Ramos (cell line): ENCODE measurements around the gene BMPR1A.
"Not testable (repeated sequence)": the region's sequence is repeated elsewhere in the genome, so short reads cannot be mapped to it uniquely, and the experiment has no call there.

ENCODE experiments used
- in situ Hi-C: fragments of 300-500 bp; cut with MboI; formaldehyde crosslinking; loops from one replicate; pipeline ENCODE4 v1.14.3; 2022; ENCODE audit warnings: low sequenced_read_pairs; ENCODE audit not compliant: unreplicated experiment

Gene BMPR1A

DNA sequence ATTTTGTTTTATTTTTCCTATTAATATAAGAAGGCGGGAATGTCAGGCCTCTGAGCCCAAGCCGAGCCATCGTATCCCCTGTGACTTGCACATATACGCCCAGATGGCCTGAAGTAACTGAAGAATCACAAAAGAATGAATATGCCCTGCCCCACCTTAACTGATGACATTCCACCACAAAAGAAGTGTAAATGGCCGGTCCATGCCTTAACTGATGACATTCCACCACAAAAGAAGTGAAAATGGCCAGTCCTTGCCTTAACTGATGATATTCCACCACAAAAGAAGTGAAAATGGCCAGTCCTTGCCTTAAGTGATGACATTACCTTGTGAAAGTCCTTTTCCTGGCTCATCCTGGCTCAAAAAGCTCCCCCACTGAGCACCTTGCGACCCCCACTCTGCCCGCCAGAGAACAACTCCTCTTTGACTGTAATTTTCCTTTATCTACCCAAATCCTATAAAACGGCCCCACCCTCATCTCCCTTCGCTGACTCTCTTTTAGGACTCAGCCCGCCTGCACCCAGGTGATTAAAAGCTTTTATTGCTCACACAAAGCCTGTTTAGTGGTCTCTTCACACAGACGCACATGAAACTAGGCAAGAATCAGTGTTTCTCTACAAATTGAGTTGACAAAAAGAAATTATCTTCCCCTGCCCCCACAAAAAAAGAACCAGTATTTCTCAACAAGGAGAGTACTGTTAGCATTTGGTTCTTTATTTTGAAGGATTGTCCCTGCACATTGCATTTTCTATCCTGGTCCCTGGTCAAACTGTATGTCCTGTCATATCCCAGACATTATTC is 108.8 kb downstream of the BMPR1A start:
- in situ Hi-C loops, result not testable (repeated sequence)

DNA sequence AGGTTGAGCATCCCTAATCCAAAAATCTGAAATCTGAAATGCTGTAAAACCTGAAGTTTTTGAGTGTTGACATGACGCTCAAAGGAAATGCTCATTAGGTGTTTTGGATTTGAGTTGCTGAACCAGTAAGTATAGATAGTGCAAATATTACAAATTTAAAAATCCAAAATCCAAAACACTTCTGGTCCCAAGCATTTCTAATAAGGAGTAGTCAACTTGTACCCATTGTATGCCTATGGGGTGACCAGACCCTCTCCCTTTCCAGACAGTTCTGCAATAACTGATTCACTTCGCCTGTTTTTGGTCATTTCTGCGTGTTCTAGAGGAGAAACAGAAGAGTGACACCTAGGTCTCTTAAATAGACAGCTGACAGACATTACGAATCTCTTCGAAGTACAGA is 110.7 kb downstream of the BMPR1A start:
- in situ Hi-C loops, result no loop called here

DNA sequence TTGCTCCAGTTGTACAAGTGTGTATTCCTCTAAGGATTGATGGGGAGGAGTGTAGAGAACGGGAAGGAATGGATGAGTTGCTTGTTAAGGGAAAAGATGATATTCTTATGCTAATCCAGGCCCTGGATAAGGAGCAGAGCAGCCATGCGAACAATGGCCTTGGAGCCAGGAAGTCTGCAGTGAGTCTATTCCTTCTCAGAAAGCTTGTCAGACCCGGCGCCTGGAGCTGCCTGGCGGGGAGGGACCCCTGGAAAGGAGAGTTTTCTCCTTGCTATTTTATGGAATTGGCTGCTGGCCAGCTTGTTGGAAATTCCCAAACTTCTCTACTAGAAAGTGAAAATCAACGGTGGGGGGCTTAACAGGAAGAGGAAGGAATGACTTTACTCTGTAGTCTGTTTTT is 111.9 kb downstream of the BMPR1A start:
- in situ Hi-C loops, result no loop called here

DNA sequence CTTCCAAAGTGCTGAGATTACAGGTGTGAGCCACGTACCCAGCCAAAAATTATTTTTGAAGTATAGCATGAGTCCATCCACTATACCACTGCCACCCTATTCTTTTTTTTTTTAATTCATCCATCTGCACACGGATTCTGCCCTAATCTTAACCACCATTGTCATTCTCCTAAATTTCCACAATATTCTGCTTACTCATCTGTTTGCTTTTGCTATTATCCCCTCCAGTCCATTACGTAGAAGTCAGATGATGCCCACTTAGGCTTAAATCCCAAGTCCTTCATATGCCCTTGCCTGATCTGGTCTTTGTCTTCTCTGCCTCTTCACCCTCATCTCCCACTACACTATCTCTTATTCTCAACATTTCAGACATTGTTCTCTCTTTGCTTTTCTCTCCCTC is 114.3 kb downstream of the BMPR1A start:
- in situ Hi-C loops, result no loop called here

DNA sequence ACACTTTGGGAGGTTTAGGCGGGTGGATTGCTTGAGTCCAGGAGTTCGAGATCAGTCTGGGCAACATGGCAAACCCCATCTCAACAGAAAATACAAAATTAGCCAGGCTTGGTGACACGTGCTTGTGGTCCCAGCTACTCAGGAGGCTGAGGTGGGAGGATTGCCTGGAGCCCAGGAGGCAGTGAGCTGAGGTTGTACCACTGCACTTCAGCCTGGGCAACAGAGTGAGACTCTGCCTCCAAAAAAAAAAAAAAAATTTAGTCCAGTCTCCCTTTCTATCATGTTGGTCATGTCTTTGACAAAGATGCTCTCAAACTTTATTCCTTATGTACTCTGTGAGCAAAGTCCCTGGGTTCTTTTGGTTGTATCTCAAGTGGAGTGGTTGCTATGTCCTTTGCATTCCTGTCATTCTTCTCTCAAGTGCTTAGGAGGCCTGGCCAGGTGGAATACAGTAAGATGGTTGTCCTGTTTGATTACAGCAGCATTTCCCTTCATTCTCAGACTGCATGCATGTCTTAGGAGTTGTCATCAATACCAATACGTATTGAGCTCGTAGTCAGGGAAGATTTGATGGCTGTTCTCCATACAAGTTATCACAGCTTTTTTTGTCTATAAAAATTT is 115.3 kb downstream of the BMPR1A start:
- in situ Hi-C loops, result no loop called here

DNA sequence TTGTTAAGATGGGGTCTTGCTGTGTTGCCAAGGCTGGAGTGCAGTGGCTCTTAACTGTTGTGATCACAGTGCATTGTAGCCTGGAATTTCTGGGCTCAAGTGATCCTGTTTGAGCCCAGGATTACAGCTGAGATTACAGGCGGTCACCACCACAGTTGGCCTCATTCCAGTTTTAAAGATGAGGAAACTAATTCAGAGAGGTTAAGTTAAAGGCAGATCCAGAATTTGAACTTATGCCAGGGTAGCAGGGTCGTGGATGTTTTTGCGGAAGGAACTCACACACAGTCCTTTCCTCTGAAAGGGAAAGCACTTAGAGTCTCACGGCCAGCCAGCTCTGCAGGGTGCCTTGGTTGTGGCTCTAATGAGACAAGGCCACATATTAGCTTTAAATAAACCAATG is 116.3 kb downstream of the BMPR1A start:
- in situ Hi-C loops, result no loop called here

DNA sequence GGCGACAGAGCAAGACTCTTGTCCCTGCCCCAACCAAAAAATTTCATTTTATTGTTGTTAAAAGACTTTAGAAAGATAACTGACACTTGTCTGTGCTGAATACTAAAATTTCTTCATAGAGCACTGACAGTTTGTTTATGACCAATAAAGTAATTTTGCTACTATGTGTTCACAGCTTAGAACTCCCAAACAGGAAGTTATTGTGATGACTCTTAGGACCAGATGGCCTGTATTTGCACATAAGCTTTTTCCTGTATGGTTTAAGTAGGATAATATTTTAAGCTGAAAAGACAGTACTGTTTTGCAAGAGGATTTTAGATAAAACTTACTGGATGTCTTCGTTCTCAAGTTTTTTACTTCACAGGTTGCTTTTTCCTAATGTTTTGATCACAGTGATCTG is 120.3 kb downstream of the BMPR1A start:
- in situ Hi-C loops, result no loop called here

DNA sequence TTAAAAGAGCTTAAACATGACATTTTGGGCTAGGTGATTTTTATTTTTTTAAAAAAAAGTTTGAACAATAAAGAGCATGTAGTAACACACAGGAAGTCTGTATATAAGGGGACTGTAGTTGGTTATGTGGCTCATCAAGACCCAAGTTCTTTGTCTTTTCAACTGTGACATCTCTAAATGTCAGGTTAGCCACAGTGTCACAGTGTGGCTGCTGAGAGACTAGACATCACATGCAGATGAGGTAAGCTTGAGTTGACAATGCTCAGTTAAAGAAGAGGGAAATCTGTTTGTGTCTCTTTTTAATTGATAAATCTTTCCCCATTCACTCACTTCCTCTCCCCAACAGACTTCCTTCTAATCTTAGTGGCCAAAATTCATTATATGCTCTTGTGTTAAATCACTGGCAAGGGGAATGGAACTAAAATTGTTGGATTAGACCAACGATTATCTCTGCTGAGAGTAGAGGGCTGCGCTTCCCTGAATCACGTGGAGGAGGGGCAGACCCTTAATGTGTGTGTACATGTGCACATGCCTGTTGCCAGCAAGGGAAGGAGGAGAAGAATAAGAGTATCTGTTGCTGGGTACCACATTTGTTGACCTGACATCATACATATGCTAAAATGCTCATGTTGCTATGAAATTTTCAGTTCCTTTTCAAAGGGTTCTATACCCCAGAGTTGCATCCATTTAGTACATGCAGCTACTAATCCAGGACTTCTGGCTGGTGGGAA is 122.7 kb downstream of the BMPR1A start:
- in situ Hi-C loops, result no loop called here

DNA sequence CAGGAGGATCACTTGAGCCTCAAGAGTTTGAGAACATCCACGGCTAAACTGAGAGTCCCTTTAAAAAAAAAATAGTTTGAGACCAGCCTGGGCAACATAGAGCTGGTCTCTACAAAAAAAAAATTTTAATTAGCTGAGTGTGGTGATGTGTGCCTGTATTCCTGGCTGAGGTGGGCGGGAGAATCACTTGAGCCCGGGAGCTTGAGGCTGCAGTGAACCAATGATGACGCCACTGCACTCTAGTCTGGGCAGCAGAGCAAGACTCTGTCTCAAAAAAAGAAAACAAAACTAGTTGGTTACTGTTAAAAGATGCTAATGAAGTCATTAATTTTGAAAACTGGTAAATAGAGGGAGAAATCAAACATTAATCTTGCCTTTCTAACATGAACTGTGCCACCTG is 124.6 kb downstream of the BMPR1A start:
- in situ Hi-C loops, result no loop called here

DNA sequence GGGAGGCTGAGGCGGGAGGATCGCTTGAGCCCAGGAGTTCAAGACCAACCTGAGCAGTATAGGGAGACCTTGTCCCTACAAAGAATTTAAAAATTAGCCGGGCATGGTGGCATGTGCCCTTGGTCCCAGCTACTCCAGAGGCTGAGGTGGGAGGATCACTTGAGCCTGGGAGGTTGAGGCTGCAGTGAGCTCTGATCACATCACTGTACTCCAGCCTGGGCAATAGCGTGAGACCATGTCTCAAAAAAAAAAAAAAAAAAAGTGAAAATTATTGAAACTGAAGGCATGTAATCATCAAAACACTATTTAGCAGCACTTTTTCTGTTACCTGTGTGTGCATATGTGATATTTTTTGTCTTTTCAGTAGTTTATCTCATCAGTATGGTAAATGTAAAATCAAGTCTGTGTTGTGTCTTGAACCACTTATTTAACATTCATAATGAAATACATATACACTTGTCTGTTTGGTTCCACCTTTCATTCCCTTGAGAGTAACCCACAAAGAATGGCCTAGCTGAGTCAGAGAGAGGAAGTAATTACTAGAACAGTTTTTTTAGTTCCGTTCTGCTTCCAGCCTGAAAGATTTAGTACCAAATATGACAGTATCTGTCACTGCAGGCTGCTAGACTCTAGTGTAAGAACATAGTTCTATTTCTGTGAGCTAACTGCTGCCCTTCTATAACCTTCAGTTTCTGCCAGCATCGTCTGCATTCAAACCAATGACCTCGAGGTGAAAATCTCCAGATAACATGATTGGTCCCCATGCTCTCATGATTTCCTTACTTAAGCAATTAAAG is 132.4 kb downstream of the BMPR1A start:
- in situ Hi-C loops, result no loop called here

DNA sequence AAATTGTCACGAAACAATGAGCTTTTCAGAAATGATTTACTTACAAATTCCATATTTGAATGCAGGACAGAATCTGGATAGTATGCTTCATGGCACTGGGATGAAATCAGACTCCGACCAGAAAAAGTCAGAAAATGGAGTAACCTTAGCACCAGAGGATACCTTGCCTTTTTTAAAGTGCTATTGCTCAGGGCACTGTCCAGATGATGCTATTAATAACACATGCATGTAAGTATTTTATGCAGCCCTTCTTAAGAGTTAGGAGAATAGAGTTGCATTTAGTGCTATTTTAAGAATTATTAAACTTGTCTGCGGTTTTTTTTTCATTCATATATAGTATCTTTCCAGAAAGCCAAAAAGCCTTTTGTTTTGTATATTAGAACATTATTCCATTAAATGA is 133.6 kb downstream of the BMPR1A start:
- in situ Hi-C loops, result loop anchor here (10.0 kb wide), 1 partner anchor 195 kb away; no protein-coding TSS in a partner anchor

DNA sequence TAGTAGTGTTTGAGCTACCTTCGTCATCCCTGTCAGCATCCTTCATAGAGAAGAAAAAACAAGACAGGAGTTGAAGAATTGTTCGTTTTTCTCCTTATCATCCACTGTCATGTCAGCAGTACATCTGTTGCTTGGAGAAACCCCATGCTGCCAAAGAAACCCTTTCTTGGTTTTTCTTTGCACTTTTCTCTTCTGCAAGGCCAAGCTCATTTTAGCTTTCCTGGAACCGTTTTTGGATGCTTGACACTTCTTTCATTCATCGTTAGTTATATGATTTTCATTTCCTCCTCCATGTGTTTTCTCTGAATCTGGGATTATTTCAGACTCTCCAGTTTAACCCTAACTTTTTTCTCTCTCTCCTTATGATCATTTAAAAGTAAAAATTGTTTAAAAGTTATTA is 142.1 kb downstream of the BMPR1A start:
- in situ Hi-C loops, result loop anchor here (10.0 kb wide), 1 partner anchor 204 kb away; no protein-coding TSS in a partner anchor

DNA sequence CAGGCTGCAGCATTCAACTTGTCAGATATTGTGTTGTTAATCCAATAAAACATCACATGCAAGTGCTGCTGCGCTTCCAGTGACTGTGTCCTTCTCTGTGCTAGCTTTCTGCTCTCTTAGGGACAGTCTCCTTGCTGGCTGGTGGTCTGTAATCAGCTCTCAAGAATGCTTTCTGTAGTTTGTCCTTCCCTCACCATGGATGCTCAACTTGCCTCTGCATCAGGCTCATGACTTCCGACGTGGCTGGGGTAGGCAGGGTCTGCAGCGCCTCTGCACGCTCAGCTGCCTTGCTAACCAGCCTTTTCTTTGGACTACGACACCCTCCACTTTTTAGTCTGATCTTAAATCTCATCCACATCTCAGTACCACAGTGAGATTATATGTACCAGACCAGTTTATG is 142.7 kb downstream of the BMPR1A start:
- in situ Hi-C loops, result loop anchor here (10.0 kb wide), 1 partner anchor 204 kb away; no protein-coding TSS in a partner anchor

DNA sequence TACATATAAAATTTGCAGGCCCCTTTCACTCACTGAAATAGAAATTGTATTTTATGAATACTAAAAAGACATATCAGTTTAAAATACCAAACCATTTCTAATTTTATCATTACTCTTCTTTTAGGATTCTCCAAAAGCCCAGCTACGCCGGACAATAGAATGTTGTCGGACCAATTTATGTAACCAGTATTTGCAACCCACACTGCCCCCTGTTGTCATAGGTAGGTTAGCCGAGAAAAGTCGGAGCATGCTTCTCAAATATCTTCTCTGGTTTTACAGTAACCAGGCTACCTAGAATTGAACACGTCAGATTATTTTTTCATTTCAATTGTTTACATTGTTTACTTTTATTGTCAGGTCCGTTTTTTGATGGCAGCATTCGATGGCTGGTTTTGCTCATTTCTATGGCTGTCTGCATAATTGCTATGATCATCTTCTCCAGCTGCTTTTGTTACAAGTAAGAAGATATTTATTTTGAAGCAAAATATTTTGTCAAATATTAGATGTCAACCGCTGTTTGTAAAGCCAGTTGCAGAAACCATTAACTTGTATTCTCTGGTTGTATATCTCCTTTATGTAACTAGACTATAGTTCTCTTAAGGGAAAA is 143.4 kb downstream of the BMPR1A start:
- in situ Hi-C loops, result loop anchor here (10.0 kb wide), 1 partner anchor 205 kb away; no protein-coding TSS in a partner anchor

DNA sequence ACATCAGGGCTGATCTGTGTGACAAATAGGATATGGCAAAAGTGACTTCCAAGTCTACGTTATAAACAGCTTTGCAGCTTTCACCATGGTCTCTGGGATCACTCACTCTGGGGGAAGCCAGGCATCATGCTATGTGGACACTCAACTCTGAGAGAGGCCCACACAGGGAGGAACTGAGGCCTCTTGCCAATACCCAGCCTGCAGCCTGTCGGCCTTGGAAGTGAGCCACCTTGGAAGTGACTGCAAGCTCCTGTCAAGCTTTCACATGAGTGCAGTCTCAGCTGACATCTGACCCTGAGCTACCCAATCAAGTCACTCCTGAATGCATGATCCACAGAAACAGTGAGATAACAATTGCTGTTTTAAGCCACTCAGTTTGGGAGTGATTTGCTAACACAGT is 144.5 kb downstream of the BMPR1A start:
- in situ Hi-C loops, result no loop called here

DNA sequence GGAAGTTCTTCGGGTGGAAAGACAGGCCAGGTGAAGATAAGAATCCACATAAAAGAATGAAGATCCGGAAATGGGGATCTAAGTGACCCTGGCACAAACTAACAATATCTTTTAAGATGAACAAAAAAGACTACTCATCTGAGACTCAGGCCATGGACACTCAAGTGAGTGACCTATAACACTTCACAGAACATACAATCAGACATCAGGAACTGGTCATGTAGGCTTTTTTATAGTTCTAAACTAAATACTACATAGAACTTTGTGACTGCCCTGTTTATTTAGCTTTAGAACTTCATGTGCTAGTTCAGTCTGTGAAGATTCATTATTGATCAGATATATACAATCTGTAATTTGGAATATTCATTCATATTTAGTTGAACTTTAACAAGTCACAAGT is 148.2 kb downstream of the BMPR1A start:
- in situ Hi-C loops, result no loop called here

DNA sequence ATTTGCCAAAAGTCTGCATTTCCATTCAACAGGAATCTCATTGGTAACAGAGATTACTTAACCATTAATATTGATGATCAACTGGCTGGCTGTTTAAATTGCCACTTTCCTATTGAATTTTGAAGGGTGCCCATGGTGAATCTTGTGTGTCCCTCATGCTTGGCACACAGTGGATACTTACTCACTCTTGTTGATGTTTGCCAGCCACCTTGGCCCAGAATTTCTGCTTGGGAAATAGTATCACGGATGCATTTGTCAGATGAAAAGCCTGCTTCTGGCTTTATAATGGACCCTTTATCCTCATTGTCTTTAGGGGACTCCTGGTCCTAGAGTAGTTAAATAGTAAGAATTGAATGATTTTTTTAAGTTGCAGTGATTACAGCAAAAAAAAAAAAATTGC is 149.0 kb downstream of the BMPR1A start:
- in situ Hi-C loops, result no loop called here

DNA sequence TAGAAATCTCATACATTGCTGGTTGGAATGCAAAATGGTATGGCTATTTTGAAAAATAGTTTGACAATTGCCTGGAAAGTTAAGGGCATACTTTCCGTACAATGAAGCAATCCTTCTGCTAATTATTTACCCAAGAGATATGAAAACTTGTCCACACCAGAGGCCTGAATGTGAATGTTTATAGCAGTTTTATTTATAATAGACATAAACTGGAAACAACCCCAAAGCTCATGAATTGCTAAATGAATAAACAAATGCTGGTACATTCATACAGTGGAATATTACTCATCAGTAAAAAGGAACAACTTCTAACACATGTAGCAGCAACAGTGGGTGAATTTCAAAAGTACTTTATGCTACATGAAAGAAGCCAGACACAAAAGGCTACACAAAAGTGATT is 158.3 kb downstream of the BMPR1A start:
- in situ Hi-C loops, result no loop called here

DNA sequence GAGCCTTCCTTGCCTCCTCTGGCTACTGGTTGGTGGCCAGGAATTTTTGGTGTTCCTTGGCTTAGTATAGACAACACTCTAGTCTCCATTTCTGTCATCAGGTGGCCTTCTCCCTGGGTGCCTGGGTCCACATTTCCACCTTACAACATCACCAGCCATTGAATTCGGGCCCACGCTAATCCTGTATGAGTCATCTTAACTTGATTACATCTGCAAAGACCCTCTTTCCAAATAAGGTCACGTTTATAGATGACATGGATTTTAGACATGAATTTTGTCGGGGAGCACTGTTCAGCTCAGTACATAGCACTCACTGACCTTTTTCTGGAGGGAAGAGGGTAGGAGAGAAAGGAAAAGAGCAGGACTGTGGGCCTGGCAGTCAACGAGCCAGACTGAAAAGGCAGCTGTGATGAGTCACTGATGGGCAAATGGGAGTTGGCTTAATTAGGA is 161.6 kb downstream of the BMPR1A start:
- in situ Hi-C loops, result no loop called here

DNA sequence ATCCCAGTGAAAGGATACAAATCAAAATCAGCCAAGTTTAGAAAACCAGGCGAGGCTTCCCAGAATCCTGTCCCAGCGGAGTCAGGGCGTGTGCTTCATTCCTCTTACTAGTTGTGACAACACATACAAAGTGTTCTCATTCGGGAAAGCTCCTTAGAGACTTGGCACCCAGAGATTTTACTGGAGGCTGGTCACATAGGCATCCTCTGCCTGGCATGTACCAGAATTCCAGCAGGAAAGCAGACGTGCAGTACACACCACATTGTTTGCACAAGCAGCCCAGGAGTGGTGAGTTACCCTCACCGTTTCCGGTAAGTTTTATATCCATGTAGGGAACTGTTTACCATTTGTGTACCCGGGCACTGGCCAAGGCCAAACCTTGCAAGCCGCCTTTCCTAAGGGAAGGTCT is 166.1 kb downstream of the BMPR1A start:
- in situ Hi-C loops, result no loop called here
